Neuronal stem cell (in vitro differentiated cells): ENCODE results near the gene PCNX2.

ENCODE experiments used
- DNase-seq: peaks from one replicate; pipeline ENCODE4 v3.0.0-alpha.2; 2013; ENCODE audit warnings: low spot score
- H2AFZ ChIP-seq: one replicate; pipeline ENCODE4 v1.6.1; 2013; ENCODE audit warnings: mild to moderate bottlenecking, low read length, inconsistent platforms
- H2AK5ac ChIP-seq: 2 replicates; pipeline ENCODE4 v1.6.1; 2013; ENCODE audit warnings: low read depth, mild to moderate bottlenecking, inconsistent platforms, low read length, moderate library complexity, mixed read lengths
- H2BK120ac ChIP-seq: 2 replicates; pipeline ENCODE4 v1.6.1; 2013; ENCODE audit warnings: low read depth, mild to moderate bottlenecking, inconsistent platforms, low read length, moderate library complexity, mixed read lengths
- H2BK12ac ChIP-seq: one replicate; pipeline ENCODE4 v1.6.1; 2013; ENCODE audit warnings: low read length, inconsistent platforms
- H2BK15ac ChIP-seq: 2 replicates; pipeline ENCODE4 v1.6.1; 2013; ENCODE audit warnings: mild to moderate bottlenecking, low read length, inconsistent platforms, mixed read lengths
- H2BK5ac ChIP-seq: one replicate; pipeline ENCODE4 v1.6.1; 2013; ENCODE audit warnings: inconsistent platforms, mild to moderate bottlenecking, low read length, moderate library complexity
- H3K14ac ChIP-seq: one replicate; pipeline ENCODE4 v1.6.1; 2013; ENCODE audit warnings: low read length, inconsistent platforms
- H3K18ac ChIP-seq: 2 replicates; pipeline ENCODE4 v1.6.1; 2013; ENCODE audit warnings: low read length, inconsistent platforms
- H3K23ac ChIP-seq: 2 replicates; pipeline ENCODE4 v1.6.1; 2013; ENCODE audit warnings: low read depth, mild to moderate bottlenecking, mixed read lengths, low read length, inconsistent platforms; ENCODE audit not compliant: poor library complexity
- H3K27ac ChIP-seq: replicated peaks from 3 replicates; pipeline ENCODE4 v1.5.1; 2013; ENCODE audit warnings: low read length, inconsistent platforms
- H3K27me3 ChIP-seq, 3 experiments: 2 replicates each; pipeline ENCODE4 v1.6.1; 2013; ENCODE audit warnings: low read length in 3 of 3, mild to moderate bottlenecking in 2 of 3, inconsistent platforms in 1 of 3, low read depth in 1 of 3, mixed read lengths in 1 of 3, moderate library complexity in 1 of 3; ENCODE audit not compliant: control insufficient read depth in 3 of 3, insufficient read depth in 3 of 3
- H3K36me3 ChIP-seq, 2 donors: replicated peaks in 1 of 2; 2 replicates each; pipeline ENCODE4 v1.6.1; 2013; ENCODE audit warnings: low read length in 2 of 2; ENCODE audit not compliant: control insufficient read depth in 2 of 2, insufficient read depth in 2 of 2
- H3K4ac ChIP-seq: 2 replicates; pipeline ENCODE4 v1.6.1; 2013; ENCODE audit warnings: inconsistent platforms, mild to moderate bottlenecking, low read length, moderate library complexity
- H3K4me1 ChIP-seq, 2 donors: 1 replicate in 1 of 2; 2 replicates in 1 of 2; pipeline ENCODE4 v1.6.1; 2013; ENCODE audit warnings: low read length in 2 of 2, low read depth in 1 of 2; ENCODE audit not compliant: control insufficient read depth in 2 of 2, insufficient read depth in 1 of 2
- H3K4me2 ChIP-seq: one replicate; pipeline ENCODE4 v1.6.1; 2013; ENCODE audit warnings: mild to moderate bottlenecking, low read length, inconsistent platforms; ENCODE audit not compliant: insufficient read depth, poor library complexity, severe bottlenecking
- H3K4me3 ChIP-seq, 2 donors: 2 replicates each; pipeline ENCODE4 v1.5.1; 2013; ENCODE audit warnings: low read length in 2 of 2, mild to moderate bottlenecking in 2 of 2, inconsistent platforms in 1 of 2, moderate library complexity in 1 of 2
- H3K79me1 ChIP-seq: one replicate; pipeline ENCODE4 v1.6.1; 2013; ENCODE audit warnings: low read depth, mild to moderate bottlenecking, inconsistent platforms, low read length, moderate library complexity
- H3K9ac ChIP-seq: one replicate; pipeline ENCODE4 v1.6.1; 2013; ENCODE audit warnings: mild to moderate bottlenecking, low read depth, low read length, inconsistent platforms; ENCODE audit not compliant: poor library complexity
- H3K9me3 ChIP-seq, 2 donors: replicated peaks in 1 of 2; 2 replicates each; pipeline versions ENCODE3 to v1.6.1; 2013; ENCODE audit warnings: low read length in 2 of 2, mild to moderate bottlenecking in 2 of 2, inconsistent platforms in 1 of 2, low read depth in 1 of 2, mixed read lengths in 1 of 2, moderate library complexity in 1 of 2; ENCODE audit not compliant: control insufficient read depth in 2 of 2, insufficient read depth in 1 of 2
- H4K8ac ChIP-seq: one replicate; pipeline ENCODE4 v1.6.1; 2013; ENCODE audit warnings: low read depth, mild to moderate bottlenecking, inconsistent platforms, low read length, moderate library complexity
- H4K91ac ChIP-seq: one replicate; pipeline ENCODE4 v1.6.1; 2013; ENCODE audit warnings: low read length, low read depth, mild to moderate bottlenecking, inconsistent platforms; ENCODE audit not compliant: poor library complexity
- WGBS, 2 donors: extraction: QIAGEN DNeasy Blood & Tissue Kit; methylation state at CpG; one replicate each; pipeline ENCODE4 v1.1.7; 2013; ENCODE audit warnings: missing lambda C conversion rate in 2 of 2, mixed read lengths in 1 of 2; ENCODE audit not compliant: insufficient read length in 2 of 2, insufficient replicate concordance in 1 of 2; ENCODE audit errors: extremely low coverage in 2 of 2; 5-methylcytosine and 5-hydroxymethylcytosine counted together

The PCNX2 gene

GRCh38 chr1:233216009-233216408 is 79.5 kb downstream of the PCNX2 start:
- Histone ChIP-seq H3K79me1 (no peaks in the 10 kb centered on the region), H3K27me3 (no peaks in the 10 kb centered on the region), H3K14ac (no peak overlapping the region), H3K36me3 (peaks cover 5 to 9% of the 10 kb centered on the region in 2 donors), H2BK12ac (no peak overlapping the region), H4K91ac (no peak overlapping the region), H3K9ac (no peak overlapping the region), H3K27ac (no peak overlapping the region), H3K9me3 (peaks cover 0 to 12% of the 10 kb centered on the region in 2 donors), H3K4me1 (peaks cover 0 to 2% of the 10 kb centered on the region in 2 donors), H2AK5ac (no peak overlapping the region), H2BK15ac (no peak overlapping the region), H3K18ac (no peak overlapping the region), H3K4ac (no peak overlapping the region), H2AFZ (no peak overlapping the region), H3K23ac (no peak overlapping the region), H2BK120ac (no peak overlapping the region), H3K4me3 (no peak overlapping the region), H4K8ac (no peak overlapping the region), H2BK5ac (no peak overlapping the region), H3K4me2 (no peak overlapping the region)
- no CpG with 5 or more reads among the region's 4 CpGs for WGBS, 2 donors
- DNase-seq, result no peak

GRCh38 chr1:233215135-233215760 is 80.3 kb downstream of the PCNX2 start:
- Histone ChIP-seq H2BK15ac (no peak overlapping the region), H3K4ac (no peak overlapping the region), H3K14ac (no peak overlapping the region), H3K9ac (no peak overlapping the region), H2BK12ac (no peak overlapping the region), H3K79me1 (no peaks in the 10 kb centered on the region), H2BK5ac (no peak overlapping the region), H4K91ac (no peak overlapping the region), H3K27ac (no peak overlapping the region), H3K18ac (no peak overlapping the region), H2AK5ac (no peak overlapping the region), H3K23ac (no peak overlapping the region), H3K36me3 (peaks cover 5 to 7% of the 10 kb centered on the region in 2 donors), H3K4me1 (peaks cover 0 to 2% of the 10 kb centered on the region in 2 donors), H3K4me2 (no peak overlapping the region), H4K8ac (no peak overlapping the region), H3K9me3 (peaks cover 0 to 8% of the 10 kb centered on the region in 2 donors), H3K27me3 (no peaks in the 10 kb centered on the region), H3K4me3 (no peak overlapping the region), H2BK120ac (no peak overlapping the region), H2AFZ (no peak overlapping the region)
- no peak for DNase-seq
- no CpG with 5 or more reads among the region's 3 CpGs for WGBS, 2 donors

- peaks cover 0 to 2% of the 10 kb centered on the region in 2 donors for H3K4me1 ChIP-seq
- H2BK120ac ChIP-seq, result no peak overlapping the region
- H3K27ac ChIP-seq, result no peak overlapping the region
- DNase-seq, result no peak
- H2BK12ac ChIP-seq, result no peak overlapping the region
- H4K91ac ChIP-seq, result no peak overlapping the region
- H2AK5ac ChIP-seq, result no peak overlapping the region
- peaks cover 5% of the 10 kb centered on the region in 2 donors for H3K36me3 ChIP-seq
- no peaks in the 10 kb centered on the region for H3K9me3 ChIP-seq
- no CpG with 5 or more reads among the region's 5 CpGs for WGBS, 2 donors
- no peak overlapping the region for H3K14ac ChIP-seq
- H3K23ac ChIP-seq, result no peak overlapping the region
- no peak overlapping the region for H3K18ac ChIP-seq
- no peaks in the 10 kb centered on the region for H3K27me3 ChIP-seq
- no peak overlapping the region for H2BK15ac ChIP-seq
- H3K4me2 ChIP-seq, result no peak overlapping the region
- no peak overlapping the region for H3K4ac ChIP-seq
- no peak overlapping the region for H4K8ac ChIP-seq
- no peak overlapping the region for H3K9ac ChIP-seq
- no peak overlapping the region for H2BK5ac ChIP-seq
- H3K4me3 ChIP-seq, result no peak overlapping the region
- H3K79me1 ChIP-seq, result no peaks in the 10 kb centered on the region
- H2AFZ ChIP-seq, result no peak overlapping the region
Observed at GRCh38 chr1:233211595-233211994, 83.9 kb downstream of the PCNX2 start.

DNA sequence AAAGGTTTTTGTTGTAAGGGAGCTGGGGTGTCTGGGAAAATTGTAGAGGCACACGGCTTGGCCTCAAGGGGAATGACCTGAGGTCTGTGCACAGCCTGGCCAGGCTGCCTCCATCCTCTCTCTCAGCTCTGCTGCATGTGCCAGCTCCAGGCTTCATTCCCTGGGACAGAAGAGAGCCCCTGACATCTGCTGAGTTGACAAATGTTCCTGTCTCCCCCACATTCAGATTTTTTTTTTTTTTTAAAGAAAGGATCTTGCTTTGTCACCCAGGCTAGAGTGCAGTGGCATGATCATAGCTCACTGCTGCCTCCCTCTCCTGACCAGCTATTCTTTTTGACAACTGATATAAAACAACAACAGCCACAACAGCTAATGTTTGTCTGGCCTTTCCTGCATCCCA is 84.4 kb downstream of the PCNX2 start:
- no peak overlapping the region for H4K8ac ChIP-seq
- no CpG with 5 or more reads among the region's 1 CpG for WGBS, 2 donors
- H3K27me3 ChIP-seq, result no peaks in the 10 kb centered on the region
- no peak overlapping the region for H3K18ac ChIP-seq
- H3K9me3 ChIP-seq, result no peaks in the 10 kb centered on the region
- no peak for DNase-seq
- H3K36me3 ChIP-seq, result peaks cover 5 to 7% of the 10 kb centered on the region in 2 donors
- H3K4me2 ChIP-seq, result no peak overlapping the region
- no peak overlapping the region for H2BK15ac ChIP-seq
- no peak overlapping the region for H3K4me3 ChIP-seq
- H2BK120ac ChIP-seq, result no peak overlapping the region
- no peak overlapping the region for H2AK5ac ChIP-seq
- H3K4me1 ChIP-seq, result peaks cover 0 to 2% of the 10 kb centered on the region in 2 donors
- no peak overlapping the region for H2BK5ac ChIP-seq
- H3K4ac ChIP-seq, result no peak overlapping the region
- no peak overlapping the region for H3K27ac ChIP-seq
- H3K9ac ChIP-seq, result no peak overlapping the region
- no peak overlapping the region for H3K23ac ChIP-seq
- H2BK12ac ChIP-seq, result no peak overlapping the region
- no peak overlapping the region for H2AFZ ChIP-seq
- H4K91ac ChIP-seq, result no peak overlapping the region
- H3K79me1 ChIP-seq, result no peaks in the 10 kb centered on the region
- H3K14ac ChIP-seq, result no peak overlapping the region
